CD4-positive, alpha-beta T cell treated with Interferon gamma for 1 hour (primary cell): Measurements from ENCODE around the gene AGK.

Experiments used
- DNase-seq: peaks from one replicate; pipeline ENCODE4 v3.0.0-alpha.2; 2020

Gene AGK, protein sequence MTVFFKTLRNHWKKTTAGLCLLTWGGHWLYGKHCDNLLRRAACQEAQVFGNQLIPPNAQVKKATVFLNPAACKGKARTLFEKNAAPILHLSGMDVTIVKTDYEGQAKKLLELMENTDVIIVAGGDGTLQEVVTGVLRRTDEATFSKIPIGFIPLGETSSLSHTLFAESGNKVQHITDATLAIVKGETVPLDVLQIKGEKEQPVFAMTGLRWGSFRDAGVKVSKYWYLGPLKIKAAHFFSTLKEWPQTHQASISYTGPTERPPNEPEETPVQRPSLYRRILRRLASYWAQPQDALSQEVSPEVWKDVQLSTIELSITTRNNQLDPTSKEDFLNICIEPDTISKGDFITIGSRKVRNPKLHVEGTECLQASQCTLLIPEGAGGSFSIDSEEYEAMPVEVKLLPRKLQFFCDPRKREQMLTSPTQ

DNA sequence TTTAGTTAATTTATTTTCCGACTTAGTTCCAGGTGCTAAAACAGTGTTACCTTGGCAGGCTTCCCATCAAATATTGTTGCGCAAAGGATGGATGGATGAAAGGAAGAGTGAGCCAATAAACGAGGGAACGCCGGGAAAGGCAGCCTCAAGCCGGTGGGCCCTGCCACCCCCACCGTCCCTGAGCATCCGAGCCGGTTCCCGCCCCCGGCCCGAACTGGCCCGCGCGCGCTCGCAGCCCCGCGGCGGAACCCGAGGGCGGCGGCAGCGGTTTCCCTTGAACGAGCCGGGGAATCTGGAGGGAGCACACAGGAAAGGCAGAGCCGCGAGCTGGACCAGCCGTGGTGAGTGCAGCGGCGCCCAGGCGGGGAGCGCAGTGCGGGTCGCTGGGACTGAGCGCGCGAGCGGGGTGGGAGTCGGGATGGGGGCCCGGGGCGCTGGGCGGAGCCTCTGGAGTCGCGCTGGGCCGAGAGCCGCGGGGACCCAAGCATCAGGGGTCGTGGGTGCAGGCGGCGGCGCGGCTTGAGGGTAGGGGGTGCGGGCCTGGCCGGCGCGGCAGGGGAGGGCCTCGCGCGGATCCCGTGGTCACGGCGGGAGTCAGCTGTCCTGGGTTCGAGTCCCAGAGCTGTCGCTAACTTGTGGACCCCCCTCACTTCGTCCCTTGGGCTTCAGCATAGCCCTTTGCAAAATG lies at the start of gene AGK:
Gene AGK (plus strand): TSS at position 317 of the 688 bp plus-strand sequence. CDS start 4,057 bp downstream, outside the sequence.
- DNase-seq: peak; percentile 67

DNA sequence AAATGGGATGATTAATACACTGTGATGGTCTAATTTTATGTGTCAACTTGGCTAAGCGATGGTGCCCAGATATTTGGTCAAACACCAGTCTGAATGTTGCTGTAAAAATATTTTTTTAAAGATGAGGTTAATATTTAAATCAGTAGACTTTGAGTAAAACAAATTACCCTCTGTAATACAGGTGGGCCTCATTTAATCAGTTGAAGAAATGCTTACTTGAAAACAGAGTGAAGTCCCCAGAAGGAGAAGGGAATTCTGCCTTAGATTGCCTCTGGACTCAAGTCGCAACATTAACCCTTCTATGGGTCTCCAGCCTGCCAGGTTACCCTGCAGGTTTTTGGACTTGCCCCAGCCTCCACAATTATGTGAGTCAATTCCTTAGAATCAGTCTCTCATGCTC lies 49.8 kb upstream of the AGK start:
- no peak for DNase-seq

DNA sequence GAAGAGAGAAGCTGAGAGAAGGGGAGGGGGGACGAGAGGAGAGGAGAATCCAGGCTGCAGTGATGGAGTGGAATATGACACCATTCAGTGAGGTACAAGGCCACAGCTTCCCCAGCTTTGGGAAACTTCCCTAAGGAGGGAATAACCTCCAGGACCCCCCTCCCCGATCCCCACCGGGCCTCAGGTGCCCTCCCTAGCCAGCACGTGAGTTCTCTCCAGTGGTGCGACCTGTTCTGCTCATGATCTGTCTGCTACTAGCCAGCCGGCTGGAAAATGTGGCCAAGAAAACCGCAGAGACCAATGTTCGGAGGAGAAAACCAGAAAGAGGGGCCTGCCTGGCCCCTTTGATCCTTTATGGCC lies 39.9 kb upstream of the AGK start:
- no peak for DNase-seq

DNA sequence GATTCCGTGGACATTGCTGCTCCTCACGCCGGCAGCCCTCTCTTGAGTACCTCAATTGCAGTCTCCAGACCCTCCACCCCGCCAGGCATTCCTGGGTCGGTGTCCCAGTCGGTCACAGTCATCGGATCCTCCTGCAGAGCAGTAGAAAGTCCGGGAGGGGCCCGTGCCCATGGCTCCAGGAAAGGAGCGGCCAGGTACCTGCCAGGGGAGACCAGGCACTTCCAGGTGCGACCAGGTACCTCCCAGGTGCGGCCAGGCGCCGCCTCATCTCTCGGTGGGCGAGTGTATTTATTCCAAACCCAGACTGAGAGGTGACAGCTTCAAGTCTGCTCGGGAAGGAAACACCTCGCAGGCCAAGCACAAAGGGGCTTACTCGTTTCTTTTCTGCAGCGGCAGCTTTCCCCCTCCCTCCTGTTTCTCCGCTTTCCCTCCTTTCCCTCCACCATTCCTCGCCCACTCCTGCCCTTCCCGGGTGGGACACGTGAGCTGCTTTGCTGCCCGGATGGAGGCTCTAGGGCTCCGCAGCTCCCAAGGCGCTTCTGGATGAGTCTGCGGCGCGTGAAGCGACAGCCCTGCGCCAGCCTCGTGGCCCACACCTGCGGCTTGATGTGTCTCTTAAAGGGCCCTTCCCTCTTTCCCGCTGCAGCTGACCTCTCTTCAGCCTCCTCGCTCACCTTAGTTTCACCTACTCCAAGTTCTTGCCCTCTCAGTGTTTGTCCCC lies 39.4 kb upstream of the AGK start:
- DNase-seq: no peak

DNA sequence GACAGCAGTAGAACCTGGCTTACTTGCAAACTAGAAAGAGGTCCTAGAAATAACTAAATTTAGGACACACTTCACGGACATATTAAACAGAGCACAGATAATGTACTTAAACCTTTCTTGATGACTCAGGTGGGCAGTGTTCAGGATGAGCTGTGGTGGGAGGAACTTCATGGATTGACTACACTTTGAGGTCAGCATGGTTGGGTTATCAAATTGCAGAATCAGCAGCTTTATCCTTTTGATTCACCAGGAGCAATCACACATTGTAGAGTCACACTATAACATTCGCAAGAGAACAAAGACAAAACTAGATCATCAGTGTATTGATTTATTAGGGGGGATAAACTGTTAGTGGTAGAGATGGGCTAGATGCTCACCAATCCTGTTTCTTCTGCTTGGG lies 38.6 kb upstream of the AGK start:
- DNase-seq: no peak

DNA sequence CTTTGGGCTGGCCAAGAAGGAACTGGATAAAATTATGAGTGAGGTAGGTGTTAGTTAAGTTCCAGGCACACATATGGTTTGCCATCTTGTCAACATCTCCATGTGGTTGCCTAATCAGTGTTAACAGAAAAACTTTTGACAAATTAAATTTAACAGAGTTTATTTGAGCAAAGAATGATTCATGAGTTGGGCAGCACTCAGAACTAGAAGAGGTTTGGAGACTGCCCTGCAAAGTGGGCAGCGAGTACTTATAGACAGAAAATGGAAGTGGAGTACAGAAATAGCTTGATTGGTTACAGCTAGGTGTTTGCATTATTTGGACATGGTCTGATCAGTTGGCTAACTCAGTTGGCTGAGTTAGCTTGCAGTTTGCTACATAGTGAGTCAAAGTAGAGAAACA lies 37.5 kb upstream of the AGK start:
- DNase-seq: no peak

DNA sequence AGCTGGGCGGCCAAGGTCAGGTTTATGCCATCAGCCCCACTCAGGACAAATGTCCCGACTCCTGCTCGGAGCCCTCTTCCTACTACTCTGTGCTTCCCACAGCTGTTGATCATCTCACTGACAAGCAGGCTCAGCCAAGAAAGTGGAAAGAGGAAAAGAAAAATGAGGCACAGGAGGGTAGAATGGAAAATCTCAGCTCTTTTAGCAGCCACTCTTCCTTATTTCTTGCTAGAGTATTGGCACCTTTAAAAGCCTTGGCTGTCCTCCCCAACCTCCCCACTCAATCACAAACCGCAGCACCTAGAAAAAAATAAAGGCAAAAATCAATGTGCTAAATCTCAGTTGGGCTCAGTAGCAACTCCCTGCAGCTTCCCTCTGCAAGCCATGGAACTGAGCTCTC lies 35.3 kb upstream of the AGK start:
- DNase-seq: no peak

DNA sequence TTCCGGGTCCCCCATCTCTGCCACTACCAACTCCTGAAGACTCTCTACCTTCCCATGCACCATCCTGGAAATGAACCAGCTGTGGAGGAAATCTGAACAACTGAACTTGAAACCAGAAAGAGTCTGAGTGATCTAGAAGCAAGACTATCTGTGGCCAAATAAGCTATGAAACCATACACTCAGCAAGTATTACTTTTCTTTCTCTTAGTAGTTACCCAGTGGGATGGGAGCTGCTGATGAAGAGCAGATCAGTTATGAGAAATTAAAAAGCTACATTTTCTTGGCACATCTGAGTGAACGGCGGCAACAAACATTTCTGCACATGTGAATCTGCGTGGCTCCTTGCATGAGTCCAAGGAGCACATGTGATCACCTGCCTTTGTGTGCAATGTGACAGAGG lies 31.6 kb upstream of the AGK start:
- DNase-seq: no peak

DNA sequence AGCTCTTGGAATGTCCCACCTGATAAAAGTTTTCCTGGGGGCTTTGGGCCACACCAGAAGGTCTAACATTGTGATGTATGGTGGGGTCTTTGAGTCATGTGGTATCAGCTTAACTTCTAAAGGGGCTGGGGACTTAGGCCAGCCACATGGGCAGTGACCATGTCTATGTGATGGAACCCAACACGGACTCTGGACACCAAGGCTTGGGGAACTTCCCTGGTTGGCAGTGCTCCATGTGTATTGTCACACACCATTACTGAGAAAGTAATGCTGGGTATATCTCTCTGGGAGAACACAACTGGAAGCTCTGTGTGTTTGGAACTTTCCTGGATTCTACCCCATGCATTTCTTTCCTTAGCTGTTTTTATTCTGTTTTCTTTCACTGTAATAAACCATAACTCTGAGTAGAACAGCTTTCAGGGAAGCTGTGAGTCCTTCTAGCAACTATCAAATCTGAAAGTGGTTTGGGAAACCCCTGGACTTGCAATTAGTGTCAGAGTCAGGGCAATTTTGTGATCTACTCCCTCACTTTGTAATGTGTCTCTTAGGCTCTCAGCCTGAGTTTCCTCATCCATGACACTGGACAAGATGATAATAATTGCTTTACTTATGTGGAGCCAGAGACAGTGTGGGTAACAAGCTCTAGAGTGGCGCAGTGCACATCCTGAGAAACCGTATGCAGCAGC lies 28.4 kb upstream of the AGK start:
- DNase-seq: no peak

DNA sequence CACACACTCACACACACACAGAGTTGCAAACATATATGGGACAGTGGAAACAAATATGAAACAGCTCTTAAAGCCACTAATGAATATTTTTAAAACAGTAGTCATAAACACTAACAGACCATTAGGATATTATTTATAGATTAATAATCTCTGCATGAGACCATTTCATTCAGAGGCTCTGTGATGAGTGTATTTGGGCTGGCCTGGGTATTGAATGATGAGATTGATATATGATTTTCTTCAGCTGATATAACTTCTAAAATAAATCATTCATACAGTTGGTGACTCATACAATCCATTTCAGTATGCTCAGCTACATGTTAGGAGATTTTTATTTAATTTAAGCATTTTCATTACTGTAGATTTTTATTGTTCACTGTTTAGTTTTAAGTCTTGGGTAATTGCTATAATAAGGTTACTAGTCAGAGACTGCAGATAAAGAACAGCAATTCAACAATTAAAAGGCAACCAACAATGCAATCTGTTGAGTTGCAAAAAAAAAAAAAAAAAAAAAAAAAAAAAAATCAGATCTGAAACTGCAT lies 25.2 kb upstream of the AGK start:
- DNase-seq: no peak

DNA sequence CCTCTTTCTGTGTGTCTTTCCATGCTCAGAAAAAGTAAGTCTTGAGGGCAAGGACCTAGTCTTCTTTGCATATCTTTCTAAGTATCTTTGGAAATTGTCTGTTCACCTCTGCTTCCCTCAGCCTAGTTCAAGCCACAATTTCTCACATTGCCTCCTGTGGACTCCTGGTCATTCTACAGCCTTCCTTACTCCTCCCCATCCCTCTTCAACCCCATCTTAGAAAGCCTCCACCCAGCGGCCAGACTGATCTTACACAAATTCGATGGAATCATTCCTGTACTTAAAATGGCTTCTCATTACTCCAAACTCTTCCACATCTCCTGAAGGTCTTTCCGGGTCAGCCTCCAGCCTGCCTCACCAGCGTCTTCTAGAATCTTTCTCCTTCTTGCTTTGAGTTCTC lies 24.1 kb upstream of the AGK start:
- no peak for DNase-seq

DNA sequence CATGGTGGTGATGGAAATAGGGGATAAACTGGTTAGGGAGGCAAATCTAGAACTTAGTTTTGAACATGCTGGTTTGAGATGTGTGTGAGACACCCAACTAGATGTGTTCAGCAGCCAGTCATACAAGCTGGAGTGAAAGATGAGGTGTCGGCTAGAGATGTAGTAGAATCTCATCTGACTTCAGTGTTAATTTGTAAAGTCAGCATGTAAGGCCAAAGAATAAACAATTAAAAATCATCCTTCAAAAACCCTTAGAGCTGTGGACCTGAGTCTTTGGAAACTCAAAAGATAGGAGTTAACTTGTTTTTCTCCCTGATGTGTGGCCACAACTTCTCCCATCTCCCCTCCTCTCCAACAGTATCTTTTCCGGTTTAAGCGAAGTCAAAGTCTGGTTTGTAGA lies 22.8 kb upstream of the AGK start:
- no peak for DNase-seq

DNA sequence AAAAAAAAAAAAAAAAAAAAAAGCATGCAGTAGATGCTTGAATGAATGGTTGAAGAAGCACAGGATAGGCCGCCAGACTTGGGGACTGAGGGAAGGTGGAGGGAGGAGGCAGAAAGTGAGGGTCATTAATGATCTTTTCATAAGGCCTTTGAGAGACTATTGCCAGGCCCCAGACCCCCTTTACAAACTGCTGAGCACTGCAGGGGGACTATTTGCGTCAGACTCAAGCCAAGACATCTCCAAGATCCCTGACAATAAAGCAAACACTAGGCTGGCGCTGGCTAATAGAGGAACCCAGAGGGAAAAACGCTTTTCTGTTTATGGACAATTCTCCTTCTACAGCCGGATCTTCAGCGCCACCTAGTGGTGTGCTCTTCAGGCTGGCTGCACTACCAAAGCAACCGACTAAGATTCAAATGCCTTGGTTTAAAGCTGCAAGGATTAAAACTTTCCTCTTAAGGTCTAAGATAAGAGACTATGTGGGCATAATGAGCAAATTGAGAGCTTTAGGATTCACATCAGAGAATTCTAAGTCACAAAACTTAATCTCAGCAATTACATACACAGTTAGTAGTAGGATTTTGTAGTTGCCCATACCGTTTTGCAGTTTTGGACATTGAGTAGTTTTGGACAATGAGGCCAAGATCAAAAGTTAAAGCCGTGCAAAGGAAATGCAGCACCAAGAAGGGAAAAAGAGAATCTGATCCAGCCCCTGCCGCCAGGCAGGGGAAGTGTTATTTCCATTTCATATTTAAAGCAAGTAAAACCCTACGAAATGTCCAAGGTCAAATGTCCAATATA lies 17.9 kb upstream of the AGK start:
- DNase-seq: peak; percentile 29

DNA sequence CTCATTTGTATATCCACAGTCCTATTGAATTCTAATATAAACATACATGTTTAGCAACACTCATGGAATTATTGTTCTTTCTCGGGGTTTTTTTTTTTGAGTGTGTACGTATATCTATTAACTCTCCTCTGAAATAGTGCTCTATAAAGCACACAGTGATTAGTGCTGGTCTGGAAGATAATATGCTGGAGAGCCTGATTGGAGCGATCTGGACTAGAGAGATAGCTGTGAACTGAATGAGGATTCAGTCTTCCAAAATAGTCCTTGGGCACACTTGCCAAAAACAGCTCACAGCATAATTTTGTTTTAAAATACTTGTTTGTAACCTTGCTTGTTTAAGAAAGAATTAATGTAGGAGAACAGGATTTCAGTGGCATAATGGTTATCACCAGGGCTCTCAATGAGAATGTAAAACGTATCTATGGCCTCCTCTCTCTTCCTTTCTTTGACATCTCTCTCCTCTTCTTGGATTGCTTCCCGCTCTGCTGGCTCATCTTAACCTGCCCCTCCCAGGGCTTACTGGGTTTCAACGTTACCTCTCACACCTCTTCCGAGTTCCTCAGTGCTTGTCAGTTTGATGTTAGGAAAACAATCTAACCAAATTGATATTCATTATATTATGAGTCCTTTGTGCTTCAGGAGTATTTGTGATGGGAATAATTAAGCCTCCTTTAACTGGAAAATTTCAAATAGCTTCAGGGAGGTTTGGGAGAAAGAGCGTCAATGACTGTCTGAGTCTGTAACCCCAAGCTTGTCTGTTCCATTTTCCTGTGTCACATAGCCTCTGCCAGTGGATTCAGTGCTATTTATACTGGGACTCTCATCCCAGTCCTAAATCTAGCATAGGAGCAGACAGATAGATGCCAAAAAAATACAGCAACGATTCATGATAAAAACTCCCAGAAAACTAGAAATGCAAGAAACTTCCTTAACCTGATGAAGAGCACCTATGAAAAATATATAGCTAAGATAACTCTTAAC lies 16.2 kb upstream of the AGK start:
- DNase-seq: no peak

DNA sequence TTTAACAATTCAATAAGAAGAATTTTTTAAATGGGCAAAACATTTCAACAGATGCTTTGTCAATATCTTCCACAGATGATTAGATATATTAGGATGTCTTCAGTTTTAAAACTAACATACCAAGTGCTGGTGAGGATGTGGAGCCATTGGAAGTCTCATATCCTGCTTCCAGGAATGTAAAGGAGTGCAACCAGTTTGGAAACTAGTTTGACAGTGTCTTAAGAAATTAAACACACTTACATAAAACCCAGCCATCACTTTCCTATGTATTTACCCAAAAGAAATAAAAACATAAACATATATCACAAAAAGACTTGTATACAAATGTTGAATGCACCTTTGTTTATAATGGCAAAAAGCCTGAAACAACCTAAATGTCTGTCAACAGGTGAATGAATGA lies 13.3 kb upstream of the AGK start:
- DNase-seq: no peak

DNA sequence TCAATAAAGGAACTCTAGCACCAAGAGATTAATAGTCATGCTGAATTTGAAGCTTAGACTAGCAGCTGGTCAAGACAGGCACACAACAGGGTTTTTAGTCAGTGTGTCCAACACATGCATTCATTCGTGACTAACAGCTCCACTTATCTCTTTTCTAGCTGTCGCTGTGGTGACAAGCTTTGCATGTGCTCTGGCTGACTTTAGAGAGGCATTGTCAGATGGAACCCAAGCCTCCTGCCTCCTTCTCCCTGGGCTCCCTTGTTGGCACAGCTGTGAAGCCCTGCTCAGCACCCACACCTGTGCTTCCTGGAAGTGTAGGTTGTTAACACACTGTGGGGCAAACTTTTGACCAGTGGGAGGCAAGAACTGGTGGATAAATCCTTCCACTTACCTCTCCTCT lies 9.8 kb upstream of the AGK start:
- no peak for DNase-seq

DNA sequence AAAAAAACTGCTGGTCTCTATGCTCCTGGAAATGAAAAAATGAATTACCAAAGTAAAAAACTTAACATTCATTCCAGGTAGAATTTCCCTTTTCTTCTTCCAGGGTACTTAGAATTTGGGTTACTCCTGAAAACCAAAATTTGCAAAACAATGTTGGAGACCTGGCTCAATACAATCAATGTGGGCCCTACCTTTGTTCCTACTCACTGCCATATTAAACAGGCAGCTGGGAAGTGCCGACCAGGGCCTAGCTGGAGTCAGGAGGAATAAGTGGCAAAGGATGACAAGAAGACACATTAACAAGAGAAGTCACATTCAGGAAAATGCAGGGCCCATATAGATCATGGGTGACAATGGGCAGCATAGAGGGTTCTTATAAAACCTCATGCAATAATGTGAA lies 6.4 kb upstream of the AGK start:
- DNase-seq: no peak

DNA sequence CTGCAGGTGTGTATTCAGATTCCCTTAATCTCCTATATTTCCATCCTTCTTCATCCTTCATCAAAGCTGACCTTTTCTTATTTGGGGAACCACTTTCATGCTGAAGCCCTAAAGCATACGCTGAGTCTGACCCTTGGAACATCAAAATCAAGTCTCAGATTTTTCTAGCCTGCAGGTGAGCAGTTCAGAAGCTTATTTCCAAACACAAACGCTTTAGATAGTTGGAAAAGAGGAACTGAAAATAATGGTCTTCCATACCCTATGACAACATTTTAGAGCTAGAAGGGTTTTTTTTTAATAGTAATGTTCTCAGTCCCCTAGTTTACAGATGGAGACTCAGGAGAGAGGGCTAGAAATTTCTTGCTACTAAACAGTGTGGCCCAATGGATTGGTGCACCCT lies 1.6 kb upstream of the AGK start:
- DNase-seq: no peak

DNA sequence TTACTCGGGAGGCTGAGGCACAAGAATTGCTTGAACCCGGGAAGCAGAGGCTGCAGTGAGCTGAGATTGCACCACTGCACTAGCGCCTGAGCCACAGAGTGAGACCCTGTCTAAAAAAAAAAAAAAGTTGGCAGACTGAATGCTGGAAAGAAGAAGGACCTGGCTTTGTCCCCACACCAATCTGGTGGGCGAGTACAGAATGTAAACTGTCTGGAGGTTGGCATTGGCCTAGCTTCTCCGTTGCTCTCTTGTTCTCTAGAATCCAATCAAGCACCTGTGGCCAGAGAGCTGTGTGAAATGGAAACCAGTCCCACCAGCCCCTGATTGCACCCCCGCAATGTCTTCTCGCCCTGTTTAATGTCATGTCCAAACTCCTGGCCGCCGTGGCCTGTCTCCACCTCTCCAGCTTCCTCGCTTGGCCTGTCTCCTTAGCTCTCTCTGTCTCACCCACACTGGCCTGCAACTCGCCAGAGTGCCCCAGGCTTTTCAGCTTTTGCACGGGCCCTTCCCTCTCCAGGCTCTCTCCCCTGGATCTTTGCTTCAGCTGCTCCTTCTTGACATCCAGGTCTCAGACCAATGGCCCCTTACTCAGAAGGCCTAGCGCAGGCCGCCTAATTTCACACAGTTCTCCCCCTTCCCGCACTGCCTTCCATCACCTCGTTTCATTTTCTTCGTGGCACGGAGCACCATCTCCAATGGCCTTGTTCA lies 670 bp upstream of the AGK start:
- DNase-seq: no peak

DNA sequence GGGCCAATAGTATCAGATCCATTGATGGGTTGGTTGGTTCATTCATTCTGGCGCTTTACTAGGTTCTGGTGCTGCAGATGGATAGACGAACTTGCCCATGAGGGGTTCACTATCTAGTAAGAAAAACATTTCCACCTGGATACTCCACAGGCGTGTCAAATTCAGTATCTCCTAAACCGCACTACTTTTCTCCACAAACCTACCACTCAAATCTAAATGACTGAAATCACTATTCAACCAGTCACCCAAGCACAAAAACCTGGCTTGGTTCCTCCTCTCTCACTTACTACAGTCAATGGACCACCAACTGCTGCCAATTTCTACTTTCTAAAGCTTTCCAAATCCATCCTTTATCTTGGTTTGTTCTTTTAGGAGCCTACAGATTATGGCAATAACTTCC lies 572 bp downstream of the AGK start:
- DNase-seq: no peak
